Jurkat, Clone E6-1 (cell line): ENCODE results near the gene ALDH2.
A peak's percentile ranks its signal among the peaks of the same experiment; 100 is the strongest.
"Not testable (repeated sequence)": the region's sequence is repeated elsewhere in the genome, so short reads cannot be mapped to it uniquely, and the experiment has no call there.

ENCODE experiments used
- DNase-seq: peaks from one replicate; pipeline ENCODE4 v3.0.0-alpha.2; 2011; ENCODE audit warnings: low read depth, low spot score
- H3K4me3 ChIP-seq: 2 replicates; pipeline ENCODE4 v1.5.1; 2011; ENCODE audit warnings: mild to moderate bottlenecking, low read length, control low read depth, moderate library complexity

ALDH2 gene

GRCh38 chr12:111781085-111781658 is 14.4 kb downstream of the ALDH2 start:
- no peak for DNase-seq
- no peak overlapping the region for H3K4me3 ChIP-seq

- no peak for DNase-seq
- H3K4me3 ChIP-seq, result no peak overlapping the region
Observed at GRCh38 chr12:111783046-111783445, 16.3 kb downstream of the ALDH2 start.

- no peak overlapping the region for H3K4me3 ChIP-seq
- no peak for DNase-seq
Observed at GRCh38 chr12:111784953-111785352, 18.2 kb downstream of the ALDH2 start.

- no peak overlapping the region for H3K4me3 ChIP-seq
- DNase-seq, result no peak
Observed at GRCh38 chr12:111785651-111786050, 18.9 kb downstream of the ALDH2 start.

GRCh38 chr12:111788178-111788654 is 21.5 kb downstream of the ALDH2 start:
- no peak overlapping the region for H3K4me3 ChIP-seq
- DNase-seq, result no peak

GRCh38 chr12:111789779-111790178 is 23.0 kb downstream of the ALDH2 start:
- no peak for DNase-seq
- H3K4me3 ChIP-seq, result no peak overlapping the region

GRCh38 chr12:111791507-111791906 is 24.8 kb downstream of the ALDH2 start:
- H3K4me3 ChIP-seq, result no peak overlapping the region
- DNase-seq, result no peak

GRCh38 chr12:111792155-111792855 is 25.6 kb downstream of the ALDH2 start:
- H3K4me3 ChIP-seq, result no peak overlapping the region
- no peak for DNase-seq

GRCh38 chr12:111792856-111793235 is 26.1 kb downstream of the ALDH2 start:
- no peak overlapping the region for H3K4me3 ChIP-seq
- DNase-seq, result no peak

GRCh38 chr12:111798182-111798581 is 31.4 kb downstream of the ALDH2 start:
- no peak overlapping the region for H3K4me3 ChIP-seq
- DNase-seq, result no peak

GRCh38 chr12:111799758-111800157 is 33.0 kb downstream of the ALDH2 start:
- no peak for DNase-seq
- no peak overlapping the region for H3K4me3 ChIP-seq

GRCh38 chr12:111803038-111803626 is 36.4 kb downstream of the ALDH2 start:
- no peak for DNase-seq
- H3K4me3 ChIP-seq, result no peak overlapping the region

- no peak for DNase-seq
- H3K4me3 ChIP-seq, result no peak overlapping the region
Observed at GRCh38 chr12:111803851-111804250, 37.1 kb downstream of the ALDH2 start.

GRCh38 chr12:111806304-111806703 is 39.6 kb downstream of the ALDH2 start:
- no peak overlapping the region for H3K4me3 ChIP-seq
- DNase-seq, result no peak

GRCh38 chr12:111807232-111807631 is 40.5 kb downstream of the ALDH2 start:
- DNase-seq, result no peak
- H3K4me3 ChIP-seq, result no peak overlapping the region

GRCh38 chr12:111812881-111813741 is 46.4 kb downstream of the ALDH2 start:
- no peak overlapping the region for H3K4me3 ChIP-seq
- DNase-seq, result peak; percentile 76

GRCh38 chr12:111816065-111816615 is 49.4 kb downstream of the ALDH2 start:
- no peak for DNase-seq
- H3K4me3 ChIP-seq, result no peak overlapping the region

- DNase-seq, H3K4me3 ChIP-seq: not testable (repeated sequence)
Observed at GRCh38 chr12:111816898-111817297, 50.2 kb downstream of the ALDH2 start.

GRCh38 chr12:111818340-111818739 is 51.6 kb downstream of the ALDH2 start:
- DNase-seq, result no peak
- no peak overlapping the region for H3K4me3 ChIP-seq
